Spleen (tissue), 11 donors: ENCODE results near the gene ZNF804B. TPM values are rescaled to one million over a fixed set of nuclear protein-coding genes. Genes with fewer than 3 reads are reported as not detected.

Experiments used
- DNase-seq: peaks from one replicate; pipeline ENCODE4 v3.0.0-alpha.2; 2020
- H3K27ac ChIP-seq, 8 donors: fragments of 200-600 bp; sonication (generic) in 7 of 8; 1 replicate in 4 of 8; 2 replicates in 4 of 8; pipeline versions ENCODE4 v1.5.0 to v1.8.0; 2016 to 2021; ENCODE audit warnings: inconsistent platforms in 4 of 8, mild to moderate bottlenecking in 4 of 8, moderate library complexity in 1 of 8
- H3K27me3 ChIP-seq, 7 donors: fragments of 200-600 bp; sonication (generic) in 6 of 7; replicated peaks in 1 of 7; 1 replicate in 4 of 7; 2 replicates in 3 of 7; pipeline versions ENCODE4 v1.5.0 to v1.8.0; 2016 to 2021; ENCODE audit warnings: inconsistent platforms in 3 of 7, mild to moderate bottlenecking in 1 of 7
- H3K36me3 ChIP-seq, 6 donors: fragments of 200-600 bp; sonication (generic) in 5 of 6; 1 replicate in 4 of 6; 2 replicates in 2 of 6; pipeline versions ENCODE4 v1.5.0 to v1.8.0; 2016 to 2021; ENCODE audit warnings: inconsistent platforms in 2 of 6
- H3K4me1 ChIP-seq, 6 donors: fragments of 200-600 bp; sonication (generic) in 5 of 6; 1 replicate in 3 of 6; 2 replicates in 3 of 6; pipeline versions ENCODE4 v1.5.0 to v1.8.0; 2016 to 2021; ENCODE audit warnings: inconsistent platforms in 3 of 6
- H3K4me3 ChIP-seq, 8 donors: fragments of 200-600 bp; sonication (generic) in 7 of 8; 1 replicate in 4 of 8; 2 replicates in 4 of 8; pipeline versions ENCODE4 v1.5.0 to v1.8.0; 2016 to 2021; ENCODE audit warnings: inconsistent platforms in 4 of 8, mild to moderate bottlenecking in 4 of 8, moderate library complexity in 2 of 8
- H3K9me3 ChIP-seq, 8 donors: fragments of 200-600 bp; sonication (generic) in 7 of 8; 1 replicate in 4 of 8; 2 replicates in 4 of 8; pipeline versions ENCODE4 v1.5.0 to v1.8.0; 2016 to 2021; ENCODE audit warnings: inconsistent platforms in 4 of 8
- CTCF ChIP-seq, 11 experiments: fragments of 200-600 bp in 7 of 11; fragments of 450-650 bp in 4 of 11; sonication (generic) in 4 of 11; IDR thresholded peaks in 8 of 11; conservative IDR thresholded peaks in 3 of 11; 1 replicate in 7 of 11; 2 replicates in 4 of 11; pipeline versions ENCODE4 v1.4.0 to v1.8.0; 2016 to 2021; ENCODE audit warnings: antibody characterized with exemption in 11 of 11, inconsistent platforms in 4 of 11, mild to moderate bottlenecking in 1 of 11
- POLR2A ChIP-seq, 3 donors: fragments of 450-650 bp; IDR thresholded peaks; one replicate each; pipeline ENCODE4 v1.5.1; 2017; ENCODE audit warnings: antibody characterized with exemption in 3 of 3, mild to moderate bottlenecking in 1 of 3
- POLR2AphosphoS5 ChIP-seq, 3 donors: sonication (generic); formaldehyde crosslinking; IDR thresholded peaks; one replicate each; pipeline ENCODE4 v1.5.1; 2017; ENCODE audit warnings: antibody characterized with exemption in 3 of 3
- WGBS, 5 donors: extraction: QIAGEN DNeasy Blood & Tissue Kit in 3 of 5; methylation state at CpG; one replicate each; pipeline versions ENCODE4 v1.1.5 to v1.1.7; 2013 to 2018; 5-methylcytosine and 5-hydroxymethylcytosine counted together
- intact Hi-C: fragments of 100-400 bp; cut with DNase I; formaldehyde crosslinking; loops from one replicate; pipeline ENCODE4 v1.15.0; 2023; ENCODE audit warnings: low total_unique reads
- polyA plus RNA-seq, 3 donors: library from polyadenylated mRNA; stranded (reverse); fragments of 200-250 nt; gene quantifications; one replicate each; pipeline ENCODE4 v1.2.1, GENCODE V29; 2013
- total RNA-seq, 7 donors: library from RNA; depleted of rRNA in 3 of 7; stranded (reverse); fragments of >200 nt in 3 of 7; fragmentation: NEBNext Ultra II Directional in 4 of 7; extraction: Animal tissue kit (Norgen Biotek cat#: 25700) in 4 of 7; gene quantifications; one replicate each; pipeline versions ENCODE4 v1.1.0 to v1.2.1, GENCODE V29; 2016 to 2021
- donor health status: healthy with polysubstance abuse.
- donor health status: DM: no; HTN: no; CAD: no; lungs with moderate emphysema.
- donor health status: DM: no; HTN: no; CAD: no.
- donor health status: Bipolar disorder and iron deficiency.
- donor health status: healthy.
- donor health status: DM: no; HTN: no; CAD: no.
- donor health status: DM: yes; HTN: yes; CAD: no.

ZNF804B gene
- total and polyA plus RNA-seq, 10 donors, result not detected

- no peaks in the 10 kb centered on the region for H3K36me3 ChIP-seq
- H3K27me3 ChIP-seq, result no peaks in the 10 kb centered on the region
- intact Hi-C loops, result no loop called here
- 76 to 92% (median 80%) methylated on average over 1 of the region's 1 CpG for WGBS, 5 donors
- no peak overlapping the region for H3K4me3 ChIP-seq
- no peak overlapping the region for H3K27ac ChIP-seq
- no peaks in the 10 kb centered on the region for H3K9me3 ChIP-seq
- no peaks in the 10 kb centered on the region for H3K4me1 ChIP-seq
- TF ChIP-seq POLR2A (IDR thresholded peaks at IDR 0.05), result no peak
- no peak for TF ChIP-seq CTCF (IDR thresholded peaks at IDR 0.05 in 8 of 11, conservative IDR thresholded peaks at IDR 0.05 in 3 of 11)
- no peak for TF ChIP-seq POLR2AphosphoS5 (IDR thresholded peaks at IDR 0.05)
- no peak for DNase-seq
Observed at GRCh38 chr7:88969167-88969566, 209.7 kb downstream of the ZNF804B start.

GRCh38 chr7:88985295-88985694 lies 225.8 kb downstream of the ZNF804B start:
- H3K27me3 ChIP-seq, result no peaks in the 10 kb centered on the region
- no peaks in the 10 kb centered on the region for H3K36me3 ChIP-seq
- 71 to 82% (median 74%) methylated on average over 5 of the region's 5 CpGs for WGBS, 5 donors
- DNase-seq, result no peak
- intact Hi-C loops, result no loop called here
- H3K4me1 ChIP-seq, result no peaks in the 10 kb centered on the region
- H3K4me3 ChIP-seq, result no peak overlapping the region
- H3K9me3 ChIP-seq, result no peaks in the 10 kb centered on the region
- H3K27ac ChIP-seq, result no peak overlapping the region
- TF ChIP-seq POLR2A (IDR thresholded peaks at IDR 0.05), result no peak
- no peak for TF ChIP-seq CTCF (IDR thresholded peaks at IDR 0.05 in 8 of 11, conservative IDR thresholded peaks at IDR 0.05 in 3 of 11)
- TF ChIP-seq POLR2AphosphoS5 (IDR thresholded peaks at IDR 0.05), result no peak

- Histone ChIP-seq H3K9me3 (no peaks in the 10 kb centered on the region), H3K27me3 (no peaks in the 10 kb centered on the region), H3K4me1 (peaks cover 0 to 12% (median 3%) of the 10 kb centered on the region in 6 donors), H3K36me3 (no peaks in the 10 kb centered on the region), H3K27ac (no peak overlapping the region), H3K4me3 (no peak overlapping the region)
- intact Hi-C loops, result no loop called here
- no peak for DNase-seq
- WGBS, 5 donors, result 76 to 93% (median 83%) methylated on average over 1 of the region's 1 CpG
- TF ChIP-seq POLR2AphosphoS5 (IDR thresholded peaks at IDR 0.05) (no peak), CTCF (IDR thresholded peaks at IDR 0.05 in 8 of 11, conservative IDR thresholded peaks at IDR 0.05 in 3 of 11) (no peak), POLR2A (IDR thresholded peaks at IDR 0.05) (no peak)
Observed at GRCh38 chr7:89001306-89001705, 241.8 kb downstream of the ZNF804B start.

- Histone ChIP-seq H3K4me3 (peak overlapping the region; percentile 4 to 51 (median 15)), H3K36me3 (no peaks in the 10 kb centered on the region), H3K4me1 (peaks cover 0 to 12% (median 3%) of the 10 kb centered on the region in 6 donors), H3K27me3 (no peaks in the 10 kb centered on the region), H3K27ac (peak overlapping the region in 1 of 8 donors; percentile 28), H3K9me3 (no peaks in the 10 kb centered on the region)
- 20 to 24% (median 24%) methylated on average over 4 of the region's 4 CpGs for WGBS, 5 donors
- intact Hi-C loops, result no loop called here
- DNase-seq, result no peak
- TF ChIP-seq POLR2A (IDR thresholded peaks at IDR 0.05) (no peak), CTCF (IDR thresholded peaks at IDR 0.05 in 8 of 11, conservative IDR thresholded peaks at IDR 0.05 in 3 of 11) (no peak), POLR2AphosphoS5 (IDR thresholded peaks at IDR 0.05) (no peak)
Observed at GRCh38 chr7:89002981-89003956, 243.8 kb downstream of the ZNF804B start.
